ENCODE results near the gene POLR2I. TPM values are rescaled to one million over a fixed set of nuclear protein-coding genes. Genes with fewer than 3 reads are reported as not detected.

POLR2I gene
- total RNA-seq, 1 experiment from 2014 or later, result 174 TPM

GRCh38 chr19:36103842-36104552 lies 10.7 kb downstream of the POLR2I start:
- no peak overlapping the region for H3K4me3 ChIP-seq (ENCODE audit: low read depth in 2 of 2, low read length in 2 of 2)
- DNase-seq (ENCODE audit: low read depth, low spot score), result no peak
- H3K27me3 ChIP-seq (ENCODE audit: control insufficient read depth, insufficient read depth, low read length), result no peaks in the 10 kb centered on the region
- H3K36me3 ChIP-seq (ENCODE audit: control insufficient read depth, insufficient read depth, low read length), result peaks cover 6% of the 10 kb centered on the region; the same call in 1 of the 2 replicates
- POLR2A ChIA-PET, result interaction anchor here (0.6 kb wide), 1 partner anchor 11 kb away, joined by 4 read pairs; the partner anchor contains the start of gene TBCB
- no peaks in the 10 kb centered on the region for H3K9me3 ChIP-seq (ENCODE audit: control insufficient read depth, insufficient read depth, low read depth, low read length)
- CTCF ChIA-PET, result no interaction called here
- BruUV-seq (replicated peaks), result no TSS peak
- in situ Hi-C loops (cut with HindIII; ENCODE audit: low pct_unique_long_range_greater_than_20kb, low sequenced_read_pairs) (no loop called here), intact Hi-C loops (cut with micrococcal nuclease; ENCODE audit: unreplicated experiment) (no loop called here)
- no peak for TF ChIP-seq REST (IDR thresholded peaks at IDR 0.05; ENCODE audit: insufficient read depth in 1 of 2, low read depth in 2 of 2, low read length in 1 of 2)
- peak; percentile 7; the same call in 1 of the 2 replicates for TF ChIP-seq POLR2AphosphoS5 (IDR thresholded peaks at IDR 0.05; ENCODE audit: low read depth, low read length)
- H3K4me1 ChIP-seq (ENCODE audit: control insufficient read depth, insufficient read depth, low read length), result no peaks in the 10 kb centered on the region
- H3K27ac ChIP-seq (ENCODE audit: low read length), result no peak overlapping the region
- peak; percentile 18; the same call in 1 of the 2 replicates for ATAC-seq

GRCh38 chr19:36103040-36103626 lies 11.5 kb downstream of the POLR2I start:
- Histone ChIP-seq H3K27ac (ENCODE audit: low read length) (no peak overlapping the region), H3K4me1 (ENCODE audit: control insufficient read depth, insufficient read depth, low read length) (no peaks in the 10 kb centered on the region), H3K36me3 (ENCODE audit: control insufficient read depth, insufficient read depth, low read length) (peaks cover 6% of the 10 kb centered on the region; the same call in 1 of the 2 replicates), H3K9me3 (ENCODE audit: control insufficient read depth, insufficient read depth, low read depth, low read length) (no peaks in the 10 kb centered on the region), H3K27me3 (ENCODE audit: control insufficient read depth, insufficient read depth, low read length) (no peaks in the 10 kb centered on the region), H3K4me3 (ENCODE audit: low read depth in 2 of 2, low read length in 2 of 2) (no peak overlapping the region)
- no TSS peak for BruUV-seq (replicated peaks)
- DNase-seq (ENCODE audit: low read depth, low spot score) (no peak), ATAC-seq (no peak)
- intact Hi-C loops (cut with micrococcal nuclease; ENCODE audit: unreplicated experiment) (no loop called here), in situ Hi-C loops (cut with HindIII; ENCODE audit: low pct_unique_long_range_greater_than_20kb, low sequenced_read_pairs) (no loop called here)
- ChIA-PET POLR2A (no interaction called here), CTCF (no interaction called here)
- TF ChIP-seq REST (IDR thresholded peaks at IDR 0.05; ENCODE audit: insufficient read depth in 1 of 2, low read depth in 2 of 2, low read length in 1 of 2) (no peak), CTCF (IDR thresholded peaks at IDR 0.05) (no peak)
